ENCODE results near the gene GUCD1.
A peak's percentile ranks its signal among the peaks of the same experiment; 100 is the strongest.

The GUCD1 gene

DNA sequence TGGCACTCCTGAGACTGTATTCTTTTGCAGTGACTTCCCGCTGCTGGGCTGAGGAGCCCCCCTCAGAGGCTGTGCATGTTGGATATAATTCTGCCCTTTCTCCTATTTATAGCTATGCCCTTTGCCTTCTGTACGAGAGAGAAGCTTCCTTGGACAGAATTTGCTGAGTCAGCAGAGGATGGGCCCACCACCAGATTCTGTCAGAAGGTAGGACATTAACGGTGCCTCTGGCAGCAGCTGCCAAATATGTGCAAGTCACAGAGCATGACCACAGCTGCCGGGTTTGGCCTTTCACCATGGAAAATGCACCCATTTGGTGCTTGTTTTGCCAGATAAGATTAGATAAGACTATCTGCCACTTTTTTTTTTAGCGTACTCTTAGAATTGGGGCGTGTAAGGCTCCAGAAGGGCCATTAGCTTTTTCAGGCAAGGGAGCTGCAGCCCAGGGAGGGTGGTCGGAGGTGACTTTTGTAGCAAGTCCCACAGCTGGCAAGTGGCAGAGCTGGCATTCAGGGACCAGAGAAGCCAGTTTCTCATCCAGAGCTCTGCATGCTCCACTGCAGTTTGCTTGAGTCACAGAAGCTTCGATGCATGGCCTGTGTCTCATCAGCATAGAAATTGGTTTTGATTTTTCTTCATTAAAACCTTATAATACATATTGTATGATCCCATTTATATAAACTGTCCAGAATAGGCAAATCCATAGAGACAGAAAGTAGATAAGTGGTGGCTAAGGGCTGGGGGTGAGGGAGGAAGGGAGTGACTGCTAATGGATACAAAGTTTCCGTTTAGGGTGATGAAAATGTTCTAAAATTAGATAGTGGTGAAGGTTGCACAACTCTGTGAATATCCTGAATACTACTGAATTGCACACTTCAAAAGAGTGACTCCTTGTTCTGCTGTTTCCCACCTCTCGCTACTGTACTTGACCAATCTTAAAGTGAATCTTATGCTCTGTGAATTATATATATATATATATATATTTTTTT lies 44.0 kb downstream of the GUCD1 start:
- H4K20me1 ChIP-seq (ENCODE audit: insufficient read depth, low read length) = no peaks in the 10 kb centered on the region
- no peaks in the 10 kb centered on the region; the same call in 1 of the 2 replicates for H3F3A ChIP-seq (ENCODE audit: insufficient read depth, low read length)
- no peak overlapping the region for H2AFZ ChIP-seq (ENCODE audit: low read length)
- no peaks in the 10 kb centered on the region for H3K79me2 ChIP-seq (ENCODE audit: insufficient read depth, low read length)
- peak overlapping the region; percentile 85 for H3K27ac ChIP-seq (ENCODE audit: low read depth, low read length, poor library complexity, severe bottlenecking)
- H3K4me3 ChIP-seq (ENCODE audit: low read depth, low read length, poor library complexity, severe bottlenecking) = no peak overlapping the region
- H3K9ac ChIP-seq (ENCODE audit: low read length) = peak overlapping the region; percentile 13; the same call in 1 of the 2 replicates
- H3K4me2 ChIP-seq (ENCODE audit: low read length) = peak overlapping the region; percentile 44
- H3K9me3 ChIP-seq (ENCODE audit: low read length) = no peaks in the 10 kb centered on the region
- TF ChIP-seq CTCF (IDR thresholded peaks at IDR 0.05; ENCODE audit: low read length) = no peak
- H3K9me2 ChIP-seq (ENCODE audit: low read depth, low read length) = no peaks in the 10 kb centered on the region
- peaks cover 58% of the 10 kb centered on the region for H3K4me1 ChIP-seq (ENCODE audit: insufficient read depth, low read length, severe bottlenecking)
- no peaks in the 10 kb centered on the region for H3K27me3 ChIP-seq (ENCODE audit: insufficient read depth, low read length)
- no peaks in the 10 kb centered on the region for H3K36me3 ChIP-seq (ENCODE audit: insufficient read depth, low read length)

GRCh38 chr22:24507716-24508115 lies 47.2 kb downstream of the GUCD1 start:
- peaks cover 61% of the 10 kb centered on the region for H3K4me1 ChIP-seq (ENCODE audit: insufficient read depth, low read length, severe bottlenecking)
- no peak overlapping the region for H3K9ac ChIP-seq (ENCODE audit: low read length)
- no peaks in the 10 kb centered on the region for H3K9me3 ChIP-seq (ENCODE audit: low read length)
- no peaks in the 10 kb centered on the region for H3K9me2 ChIP-seq (ENCODE audit: low read depth, low read length)
- peak overlapping the region; percentile 13 for H3K4me3 ChIP-seq (ENCODE audit: low read depth, low read length, poor library complexity, severe bottlenecking)
- H3K79me2 ChIP-seq (ENCODE audit: insufficient read depth, low read length) = no peaks in the 10 kb centered on the region
- no peaks in the 10 kb centered on the region for H4K20me1 ChIP-seq (ENCODE audit: insufficient read depth, low read length)
- no peaks in the 10 kb centered on the region for H3K27me3 ChIP-seq (ENCODE audit: insufficient read depth, low read length)
- TF ChIP-seq CTCF (IDR thresholded peaks at IDR 0.05; ENCODE audit: low read length) (peak; percentile 49), EZH2 (IDR thresholded peaks at IDR 0.05; ENCODE audit: borderline replicate concordance, low read length) (no peak)
- peak overlapping the region; percentile 46 for H3K4me2 ChIP-seq (ENCODE audit: low read length)
- H2AFZ ChIP-seq (ENCODE audit: low read length) = no peak overlapping the region; the same call in 1 of the 2 replicates
- H3K36me3 ChIP-seq (ENCODE audit: insufficient read depth, low read length) = no peaks in the 10 kb centered on the region
- peak overlapping the region; percentile 85 for H3K27ac ChIP-seq (ENCODE audit: low read depth, low read length, poor library complexity, severe bottlenecking)
- peaks cover 4% of the 10 kb centered on the region for H3F3A ChIP-seq (ENCODE audit: insufficient read depth, low read length)

- no peak for TF ChIP-seq EZH2 (IDR thresholded peaks at IDR 0.05; ENCODE audit: borderline replicate concordance, low read length)
- H3K4me2 ChIP-seq (ENCODE audit: low read length) = peak overlapping the region; percentile 46
- peak overlapping the region; percentile 30; the same call in 1 of the 2 replicates for H3K9ac ChIP-seq (ENCODE audit: low read length)
- H3K27ac ChIP-seq (ENCODE audit: low read depth, low read length, poor library complexity, severe bottlenecking) = peak overlapping the region; percentile 85
- no peaks in the 10 kb centered on the region for H3K79me2 ChIP-seq (ENCODE audit: insufficient read depth, low read length)
- no peaks in the 10 kb centered on the region for H3K36me3 ChIP-seq (ENCODE audit: insufficient read depth, low read length)
- no peak overlapping the region for H2AFZ ChIP-seq (ENCODE audit: low read length)
- peak overlapping the region; percentile 13 for H3K4me3 ChIP-seq (ENCODE audit: low read depth, low read length, poor library complexity, severe bottlenecking)
- H3K27me3 ChIP-seq (ENCODE audit: insufficient read depth, low read length) = no peaks in the 10 kb centered on the region
- H3F3A ChIP-seq (ENCODE audit: insufficient read depth, low read length) = peaks cover 4% of the 10 kb centered on the region
- H3K9me2 ChIP-seq (ENCODE audit: low read depth, low read length) = no peaks in the 10 kb centered on the region
- no peaks in the 10 kb centered on the region for H4K20me1 ChIP-seq (ENCODE audit: insufficient read depth, low read length)
- peaks cover 53% of the 10 kb centered on the region for H3K4me1 ChIP-seq (ENCODE audit: insufficient read depth, low read length, severe bottlenecking)
- H3K9me3 ChIP-seq (ENCODE audit: low read length) = no peaks in the 10 kb centered on the region
These were observed 48.0 kb downstream of the GUCD1 start for GRCh38 chr22:24506802-24507438.

Data from OCI-LY1 (cell line).